IMR-90 (cell line): ENCODE results near the gene CEP68. TPM values are rescaled to one million over a fixed set of nuclear protein-coding genes. Genes with fewer than 3 reads are reported as not detected.

Source experiments
- ATAC-seq: fragments of 200-7000 bp; cut with Tn5 transposase; 2 replicates; pipeline ENCODE4 v1.9.1; 2020; ENCODE audit warnings: low read depth, mild to moderate bottlenecking, moderate library complexity
- BruUV-seq: library from RNA; stranded (reverse); fragments of 400-500 nt; replicated peaks from 2 replicates; lab custom pipeline; 2021; lab: Mats Ljungman, UMichigan
- CTCF ChIA-PET: fragments of 300-600 bp; formaldehyde crosslinking; extraction: SDS; loops from one replicate; lab custom pipeline; 2021; ENCODE audit warnings: antibody characterized with exemption; lab: Yijun Ruan, JAX
- POLR2A ChIA-PET: fragments of 300-600 bp; sonication (Branson Sonifier 250); formaldehyde crosslinking; loops from one replicate; lab custom pipeline; 2022; ENCODE audit warnings: antibody characterized with exemption; ENCODE audit not compliant: unreplicated experiment; lab: Charles Lee
- DNase-seq: peaks from one replicate; pipeline ENCODE4 v3.0.0; 2013
- H2AFZ ChIP-seq: replicated peaks from 2 replicates; pipeline ENCODE3; 2013; ENCODE audit warnings: low read length, mild to moderate bottlenecking; ENCODE audit not compliant: poor library complexity
- H2AK5ac ChIP-seq: 2 replicates; pipeline ENCODE4 v1.6.1; 2013; ENCODE audit warnings: low read depth, low read length, inconsistent platforms
- H2AK9ac ChIP-seq: replicated peaks from 2 replicates; pipeline ENCODE3; 2013; ENCODE audit warnings: mild to moderate bottlenecking, low read depth, low read length, moderate library complexity; ENCODE audit not compliant: poor library complexity
- H2BK120ac ChIP-seq: 2 replicates; pipeline ENCODE4 v1.6.1; 2013; ENCODE audit warnings: low read depth, low read length, inconsistent platforms
- H2BK15ac ChIP-seq: 3 replicates; pipeline ENCODE4 v1.6.1; 2013; ENCODE audit warnings: low read depth, low read length, inconsistent platforms
- H2BK20ac ChIP-seq: 2 replicates; pipeline ENCODE4 v1.6.1; 2013; ENCODE audit warnings: low read depth, mild to moderate bottlenecking, inconsistent platforms, low read length, moderate library complexity
- H2BK5ac ChIP-seq: 2 replicates; pipeline ENCODE4 v1.6.1; 2013; ENCODE audit warnings: mild to moderate bottlenecking, low read depth, low read length, inconsistent platforms; ENCODE audit not compliant: poor library complexity, severe bottlenecking
- H3K14ac ChIP-seq: replicated peaks from 2 replicates; pipeline ENCODE4 v1.6.1; 2013; ENCODE audit warnings: low read depth, low read length, inconsistent platforms
- H3K18ac ChIP-seq: 2 replicates; pipeline ENCODE4 v1.6.1; 2013; ENCODE audit warnings: low read depth, low read length, control low read depth
- H3K23ac ChIP-seq: 2 replicates; pipeline ENCODE4 v1.6.1; 2013; ENCODE audit warnings: low read depth, low read length, inconsistent platforms
- H3K27ac ChIP-seq: 2 replicates; pipeline ENCODE4 v1.5.1; 2013; ENCODE audit warnings: mild to moderate bottlenecking, control low read depth, low read length; ENCODE audit not compliant: insufficient read depth
- H3K27me3 ChIP-seq: 2 replicates; pipeline ENCODE4 v1.6.1; 2013; ENCODE audit warnings: low read length; ENCODE audit not compliant: control insufficient read depth, insufficient read depth
- H3K36me3 ChIP-seq: 2 replicates; pipeline ENCODE4 v1.6.1; 2013; ENCODE audit warnings: low read length, mixed read lengths; ENCODE audit not compliant: control insufficient read depth, insufficient read depth
- H3K4ac ChIP-seq: 2 replicates; pipeline ENCODE4 v1.6.1; 2013; ENCODE audit warnings: low read depth, low read length, inconsistent platforms
- H3K4me1 ChIP-seq: 2 replicates; pipeline ENCODE4 v1.6.1; 2013; ENCODE audit warnings: low read length, mixed read lengths; ENCODE audit not compliant: control insufficient read depth, insufficient read depth
- H3K4me2 ChIP-seq: 2 replicates; pipeline ENCODE4 v1.6.1; 2013; ENCODE audit warnings: low read depth, mild to moderate bottlenecking, control low read depth, low read length, moderate library complexity
- H3K4me3 ChIP-seq: 2 replicates; pipeline ENCODE4 v1.5.1; 2013; ENCODE audit warnings: low read depth, mild to moderate bottlenecking, control low read depth, low read length, moderate library complexity; ENCODE audit not compliant: insufficient read depth
- H3K56ac ChIP-seq: 2 replicates; pipeline ENCODE4 v1.6.1; 2013; ENCODE audit warnings: low read length, inconsistent platforms; ENCODE audit not compliant: insufficient read depth; ENCODE audit errors: extremely low read depth
- H3K79me1 ChIP-seq, 2 experiments: 2 replicates each; pipeline ENCODE4 v1.6.1; 2013; ENCODE audit warnings: low read length in 2 of 2, inconsistent platforms in 1 of 2, low read depth in 1 of 2
- H3K9ac ChIP-seq: 2 replicates; pipeline ENCODE4 v1.6.1; 2013; ENCODE audit warnings: low read depth, low read length, control low read depth
- H3K9me1 ChIP-seq: 2 replicates; pipeline ENCODE4 v1.6.1; 2013; ENCODE audit warnings: low read length, inconsistent platforms; ENCODE audit not compliant: insufficient read depth
- H3K9me3 ChIP-seq: 2 replicates; pipeline ENCODE4 v1.6.1; 2013; ENCODE audit warnings: low read length; ENCODE audit not compliant: control insufficient read depth, insufficient read depth
- H4K20me1 ChIP-seq: 2 replicates; pipeline ENCODE4 v1.6.1; 2013; ENCODE audit warnings: low read length, inconsistent platforms; ENCODE audit not compliant: insufficient read depth
- H4K5ac ChIP-seq: 2 replicates; pipeline ENCODE4 v1.6.1; 2013; ENCODE audit warnings: mild to moderate bottlenecking, low read depth, low read length, control low read depth
- H4K8ac ChIP-seq, 2 experiments: 2 replicates each; pipeline ENCODE4 v1.6.1; 2013; ENCODE audit warnings: low read depth in 2 of 2, low read length in 2 of 2, control low read depth in 1 of 2, inconsistent platforms in 1 of 2
- H4K91ac ChIP-seq: 2 replicates; pipeline ENCODE4 v1.6.1; 2013; ENCODE audit warnings: low read depth, low read length, inconsistent platforms; ENCODE audit not compliant: insufficient read depth
- BHLHE40 ChIP-seq: fragments of 150-350 bp; IDR thresholded peaks from 2 replicates; pipeline ENCODE4 v1.6.1; 2016; ENCODE audit warnings: mild to moderate bottlenecking, low read depth, low read length
- CEBPB ChIP-seq: IDR thresholded peaks from 2 replicates; pipeline ENCODE4 v1.6.1; 2012; ENCODE audit warnings: low read depth, low read length, improper control_type of control experiment
- MAFK ChIP-seq: IDR thresholded peaks from 2 replicates; pipeline ENCODE4 v1.6.1; 2012; ENCODE audit warnings: low read depth, low read length, improper control_type of control experiment
- POLR2A ChIP-seq: IDR thresholded peaks from 2 replicates; pipeline ENCODE4 v1.6.1; 2012; ENCODE audit warnings: mild to moderate bottlenecking, low read depth, low read length
- WGBS, 2 experiments: methylation state at CpG; one replicate each; pipeline versions ENCODE4 v1.1.5 to v1.1.7; 2013; ENCODE audit warnings: missing lambda C conversion rate in 2 of 2; ENCODE audit not compliant: insufficient read length in 1 of 2; ENCODE audit errors: extremely low coverage in 2 of 2; 5-methylcytosine and 5-hydroxymethylcytosine counted together
- dilution Hi-C: fragments of 300-500 bp; cut with HindIII; formaldehyde crosslinking; loops from one replicate; pipeline ENCODE4 v1.14.3; 2018; ENCODE audit warnings: low sequenced_read_pairs; ENCODE audit not compliant: unreplicated experiment
- in situ Hi-C: fragments of 300-500 bp; cut with MboI; formaldehyde crosslinking; loops from 3 replicates; pipeline ENCODE4 v1.14.3; 2019; ENCODE audit warnings: low sequenced_read_pairs, inconsistent platforms, mixed read lengths
- intact Hi-C: fragments of 100-400 bp; cut with micrococcal nuclease; formaldehyde crosslinking; loops from 2 replicates; pipeline ENCODE4 v1.10.0; 2022
- polyA plus RNA-seq, 3 experiments: library from polyadenylated mRNA; depleted of rRNA; stranded (reverse); fragments of >200 nt; gene quantifications; 2 replicates each; pipeline ENCODE4 v1.2.3, GENCODE V29; 2012; ENCODE audit warnings: low replicate concordance in 1 of 3
- total RNA-seq: library from RNA; depleted of rRNA; stranded (reverse); fragments of >200 nt; gene quantifications from 2 replicates; pipeline ENCODE4 v1.2.3, GENCODE V29; 2012
- TF ChIP-seq, protein P1 (sequence below): fragments of 150-350 bp; IDR thresholded peaks from 2 replicates; pipeline ENCODE4 v1.6.1; 2016; ENCODE audit warnings: low read depth, mild to moderate bottlenecking, low read length, moderate library complexity, borderline replicate concordance

The CEP68 gene
- total and polyA plus RNA-seq, 2 of the 4 experiments (the other 2 are of a cell fraction): 5.5 to 5.6 TPM

DNA sequence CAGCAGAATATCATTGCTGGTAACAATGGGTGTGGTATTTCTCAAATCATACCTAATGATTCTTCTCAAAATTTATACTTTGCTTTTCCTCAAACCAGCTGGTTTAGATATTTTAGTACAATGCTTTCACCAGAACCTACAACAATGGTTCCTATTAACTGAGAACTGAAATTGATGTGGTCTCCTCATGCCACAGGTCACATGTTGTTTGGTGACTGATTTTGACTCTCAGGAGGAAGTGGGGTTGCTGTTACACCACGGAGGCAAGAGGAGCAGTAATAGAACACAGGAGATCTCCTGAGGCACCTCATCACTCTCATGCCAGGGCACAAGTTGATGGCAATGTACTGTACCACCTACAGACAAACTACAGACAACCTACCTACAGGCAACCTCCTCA lies 3.0 kb upstream of the CEP68 start:
- Histone ChIP-seq H3K56ac (no peak overlapping the region), H4K8ac (no peak overlapping the region), H3K4me2 (no peak overlapping the region), H2BK20ac (no peak overlapping the region), H2BK15ac (no peak overlapping the region), H2AK9ac (no peak overlapping the region), H3K79me1 (peaks cover 10 to 14% of the 10 kb centered on the region in 2 experiments; a peak in 3 of 4 replicates), H3K9me1 (no peaks in the 10 kb centered on the region), H2BK120ac (no peak overlapping the region), H3K23ac (no peak overlapping the region), H3K9ac (no peak overlapping the region), H3K27me3 (no peaks in the 10 kb centered on the region), H3K27ac (no peak overlapping the region), H3K9me3 (no peaks in the 10 kb centered on the region; the same call in 1 of the 2 replicates), H3K4ac (no peak overlapping the region), H4K20me1 (no peaks in the 10 kb centered on the region), H3K4me1 (peaks cover 2% of the 10 kb centered on the region; the same call in 1 of the 2 replicates), H2AFZ (no peak overlapping the region), H3K14ac (no peak overlapping the region), H2AK5ac (no peak overlapping the region), H2BK5ac (no peak overlapping the region), H3K36me3 (no peaks in the 10 kb centered on the region), H3K18ac (no peak overlapping the region), H3K4me3 (no peak overlapping the region), H4K5ac (no peak overlapping the region), H4K91ac (no peak overlapping the region)
- DNase-seq: no peak
- ChIA-PET POLR2A (no interaction called here), CTCF (interaction anchor here (0.6 kb wide), 1 partner anchor 299 kb away, joined by 3 read pairs; no protein-coding TSS in a partner anchor)
- in situ Hi-C loops (loop anchor here (25.0 kb wide), 1 partner anchor 509 kb away; no protein-coding TSS in a partner anchor), intact Hi-C loops (no loop called here), dilution Hi-C loops (no loop called here)
- no CpG with 5 or more reads among the region's 1 CpG for WGBS, 2 experiments
- TF ChIP-seq POLR2A: no peak
- no peak for TF ChIP-seq CEBPB
- TF ChIP-seq, protein P1, sequence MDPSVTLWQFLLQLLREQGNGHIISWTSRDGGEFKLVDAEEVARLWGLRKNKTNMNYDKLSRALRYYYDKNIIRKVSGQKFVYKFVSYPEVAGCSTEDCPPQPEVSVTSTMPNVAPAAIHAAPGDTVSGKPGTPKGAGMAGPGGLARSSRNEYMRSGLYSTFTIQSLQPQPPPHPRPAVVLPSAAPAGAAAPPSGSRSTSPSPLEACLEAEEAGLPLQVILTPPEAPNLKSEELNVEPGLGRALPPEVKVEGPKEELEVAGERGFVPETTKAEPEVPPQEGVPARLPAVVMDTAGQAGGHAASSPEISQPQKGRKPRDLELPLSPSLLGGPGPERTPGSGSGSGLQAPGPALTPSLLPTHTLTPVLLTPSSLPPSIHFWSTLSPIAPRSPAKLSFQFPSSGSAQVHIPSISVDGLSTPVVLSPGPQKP: no peak
- TF ChIP-seq MAFK: no peak
- TF ChIP-seq BHLHE40: no peak
- no TSS peak for BruUV-seq
- ATAC-seq: no peak
